Stimulated activated CD8-positive, alpha-beta memory T cell treated with anti-CD3 and anti-CD28 coated beads, Interleukin-4, amount 100 ng/mL, for 4 hours (primary cell): ENCODE data around the gene SPDYE3.
"Not testable (repeated sequence)": the region's sequence is repeated elsewhere in the genome, so short reads cannot be mapped to it uniquely, and the experiment has no call there.

Source experiments
- DNase-seq, 2 donors: peaks; one replicate each; pipeline ENCODE4 v3.0.0-alpha.2; 2020; ENCODE audit warnings: low read depth in 2 of 2, low spot score in 1 of 2

Gene SPDYE3

GRCh38 chr7:100287191-100287969, 20.1 kb upstream of the SPDYE3 start:
- not testable (repeated sequence) for DNase-seq

- DNase-seq: not testable (repeated sequence)
Observed at GRCh38 chr7:100288258-100288657, 19.2 kb upstream of the SPDYE3 start.

- not testable (repeated sequence) for DNase-seq
Observed at GRCh38 chr7:100292162-100292561, 15.3 kb upstream of the SPDYE3 start.

GRCh38 chr7:100295269-100295668, 12.2 kb upstream of the SPDYE3 start:
- not testable (repeated sequence) for DNase-seq

- DNase-seq: not testable (repeated sequence)
Observed at GRCh38 chr7:100297852-100298631, 9.5 kb upstream of the SPDYE3 start.

GRCh38 chr7:100298632-100298895, 8.9 kb upstream of the SPDYE3 start:
- DNase-seq: not testable (repeated sequence)

GRCh38 chr7:100304526-100304925, 3.0 kb upstream of the SPDYE3 start:
- not testable (repeated sequence) for DNase-seq

- not testable (repeated sequence) for DNase-seq
Observed at GRCh38 chr7:100318329-100318728, 10.8 kb downstream of the SPDYE3 start.

GRCh38 chr7:100321648-100322047, 14.1 kb downstream of the SPDYE3 start:
- not testable (repeated sequence) for DNase-seq

- not testable (repeated sequence) for DNase-seq
Observed at GRCh38 chr7:100324194-100324593, 16.7 kb downstream of the SPDYE3 start.

- not testable (repeated sequence) for DNase-seq
Observed at GRCh38 chr7:100325671-100326070, 18.2 kb downstream of the SPDYE3 start.

GRCh38 chr7:100326914-100327313, 19.4 kb downstream of the SPDYE3 start:
- not testable (repeated sequence) for DNase-seq

GRCh38 chr7:100335566-100336466, 28.3 kb downstream of the SPDYE3 start:
- DNase-seq: peak; percentile 63 to 74

- not testable (repeated sequence) for DNase-seq
Observed at GRCh38 chr7:100338083-100338696, 30.7 kb downstream of the SPDYE3 start.

GRCh38 chr7:100341286-100341685, 33.8 kb downstream of the SPDYE3 start:
- DNase-seq: not testable (repeated sequence)

- no peak for DNase-seq
Observed at GRCh38 chr7:100342765-100343164, 35.3 kb downstream of the SPDYE3 start.

- DNase-seq: not testable (repeated sequence)
Observed at GRCh38 chr7:100344124-100344559, 36.6 kb downstream of the SPDYE3 start.

- peak; percentile 46 to 71 for DNase-seq
Observed at GRCh38 chr7:100344560-100345287, 37.2 kb downstream of the SPDYE3 start.

GRCh38 chr7:100345288-100345672, 37.8 kb downstream of the SPDYE3 start:
- peak in 1 of 2 donors; percentile 31 for DNase-seq

- DNase-seq: no peak
Observed at GRCh38 chr7:100346921-100347320, 39.4 kb downstream of the SPDYE3 start.
